NCI-H446 (cell line): ENCODE measurements around the gene KRT84.

Experiments
- DNase-seq, 2 experiments: peaks; one replicate each; lab custom pipeline; 2025; lab: John Stamatoyannopoulos, UW

Gene KRT84

DNA sequence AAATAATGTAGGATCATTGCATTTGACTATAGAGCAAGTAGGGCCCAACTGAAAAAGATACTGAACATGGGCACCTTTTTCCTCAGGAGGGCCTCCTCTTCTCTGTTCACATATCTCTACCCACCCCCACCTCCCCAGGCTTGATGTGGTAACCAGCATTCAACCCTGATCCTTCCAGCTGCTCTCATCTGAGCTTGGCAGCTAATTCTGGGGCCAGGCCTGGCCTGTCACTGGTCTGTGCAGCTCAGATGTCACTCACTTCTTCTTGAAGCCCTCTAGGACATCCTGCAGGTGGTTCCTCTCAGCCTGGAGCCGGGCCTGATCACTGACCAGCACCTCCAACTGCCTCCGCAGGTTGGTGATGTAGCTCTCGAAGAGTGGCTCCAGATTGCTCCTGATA, 2.1 kb downstream of the KRT84 start:
- no peak for DNase-seq

- no peak for DNase-seq
Observed at GRCh38 chr12:52382854-52383253, 2.6 kb downstream of the KRT84 start.

- DNase-seq, result no peak
Observed at GRCh38 chr12:52381206-52381605, 4.2 kb downstream of the KRT84 start.

GRCh38 chr12:52380271-52380694, 5.2 kb downstream of the KRT84 start:
- peak in 1 of 2 experiments; percentile 41 for DNase-seq

DNA sequence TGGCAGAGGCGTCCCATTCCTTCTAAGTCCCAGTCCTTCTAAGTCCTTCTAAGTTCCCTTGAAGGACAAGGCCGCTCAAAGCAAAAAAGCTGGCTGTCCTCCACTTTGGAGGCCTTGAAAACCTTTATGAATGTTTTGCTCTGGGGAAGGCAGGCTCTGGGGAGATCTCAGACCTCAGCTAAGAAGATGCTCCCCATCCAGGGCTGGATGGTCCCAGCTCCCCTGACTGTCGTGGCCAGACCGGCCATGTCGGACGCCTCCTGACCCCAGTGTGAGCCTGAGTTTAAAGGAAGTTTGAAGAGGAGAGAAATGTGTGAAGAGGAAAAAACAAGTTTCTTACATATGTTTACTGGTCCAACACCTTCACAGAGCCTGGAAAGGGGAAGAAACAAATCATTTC, 5.9 kb downstream of the KRT84 start:
- no peak for DNase-seq

DNA sequence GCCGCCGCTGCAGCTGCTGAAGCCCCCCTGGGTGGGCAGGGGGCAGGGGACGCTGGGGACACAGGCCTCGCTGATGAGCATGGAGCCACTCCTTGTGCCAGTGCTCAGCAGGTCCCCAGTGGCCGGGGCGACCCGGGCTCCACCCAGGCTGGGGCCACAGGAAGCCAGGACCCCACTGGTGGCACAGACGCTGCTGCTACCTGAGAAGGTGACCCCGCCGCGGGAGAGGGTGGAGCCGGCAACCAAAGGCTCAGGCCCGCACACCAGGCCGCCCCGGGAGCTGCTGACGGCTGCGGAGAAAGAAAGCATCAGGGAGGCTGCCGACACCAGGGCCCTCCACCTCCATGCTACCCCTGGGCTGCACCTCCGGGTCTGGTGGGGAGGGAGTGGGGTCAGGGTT, 7.4 kb downstream of the KRT84 start:
- DNase-seq, result no peak

- no peak for DNase-seq
Observed at GRCh38 chr12:52377266-52377665, 8.2 kb downstream of the KRT84 start.

DNA sequence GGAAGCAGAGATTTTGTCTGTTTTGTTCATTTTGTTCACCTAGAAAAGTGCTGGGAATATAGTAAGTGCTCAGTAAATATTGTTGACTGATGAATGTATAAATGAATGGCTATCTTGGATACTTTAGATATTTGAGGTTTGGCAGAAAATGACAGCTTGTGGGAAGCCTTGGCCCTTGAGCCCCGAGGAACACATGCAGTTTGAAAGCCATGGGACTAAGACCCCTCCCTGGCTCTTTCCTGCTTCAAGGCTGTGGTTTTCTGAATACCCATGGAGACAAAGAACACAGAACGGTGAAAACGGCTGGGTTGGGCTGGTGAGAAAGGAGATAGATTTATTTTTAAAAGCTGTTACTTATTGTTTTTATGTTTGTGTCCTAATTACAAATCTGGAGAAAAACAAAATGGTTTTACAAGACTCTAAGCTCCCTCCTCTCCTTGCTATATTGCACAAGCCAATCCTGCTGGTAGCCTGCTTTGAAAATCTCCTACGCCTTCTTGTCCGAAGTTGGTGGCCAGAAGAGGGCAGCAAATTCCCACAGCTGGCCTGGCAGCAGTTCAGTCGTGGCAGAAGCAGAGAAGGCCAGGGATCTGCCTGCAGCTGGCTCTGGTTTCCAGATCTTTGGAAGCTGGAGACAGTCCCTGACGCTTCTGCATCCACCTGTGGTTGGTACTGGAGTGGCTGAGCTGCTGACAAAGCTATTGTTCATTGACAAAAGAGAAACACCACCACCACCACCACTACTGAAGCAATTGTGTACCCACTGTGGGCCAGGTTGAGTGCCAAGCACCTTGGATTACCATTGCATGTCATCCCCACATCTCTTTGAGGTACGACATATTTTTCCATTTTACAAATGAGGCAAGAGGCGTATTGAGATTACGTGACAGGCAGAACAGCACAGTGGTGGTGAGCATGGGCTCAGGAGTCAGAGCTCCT, 13.0 kb downstream of the KRT84 start:
- peak; percentile 5 to 75 for DNase-seq

DNA sequence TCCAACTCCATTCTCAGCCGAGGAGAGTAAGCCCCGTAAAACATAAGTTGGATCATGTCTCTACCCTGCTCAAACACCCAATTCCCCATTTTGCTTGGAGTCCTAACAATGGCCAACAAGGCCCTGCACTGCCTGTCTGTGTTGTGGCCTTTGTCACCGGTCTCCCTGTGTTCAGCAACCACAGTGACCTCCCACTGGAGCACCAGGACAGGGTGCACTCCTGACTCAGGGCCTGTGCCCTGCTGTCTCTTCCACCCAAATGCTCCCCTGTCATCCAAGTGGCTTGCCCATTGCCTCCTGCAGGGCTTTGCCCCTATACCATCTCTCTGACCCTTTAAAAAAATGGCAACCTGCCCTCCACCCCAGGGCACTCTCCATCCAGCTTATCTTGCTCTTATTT, 13.7 kb downstream of the KRT84 start:
- DNase-seq, result no peak

DNA sequence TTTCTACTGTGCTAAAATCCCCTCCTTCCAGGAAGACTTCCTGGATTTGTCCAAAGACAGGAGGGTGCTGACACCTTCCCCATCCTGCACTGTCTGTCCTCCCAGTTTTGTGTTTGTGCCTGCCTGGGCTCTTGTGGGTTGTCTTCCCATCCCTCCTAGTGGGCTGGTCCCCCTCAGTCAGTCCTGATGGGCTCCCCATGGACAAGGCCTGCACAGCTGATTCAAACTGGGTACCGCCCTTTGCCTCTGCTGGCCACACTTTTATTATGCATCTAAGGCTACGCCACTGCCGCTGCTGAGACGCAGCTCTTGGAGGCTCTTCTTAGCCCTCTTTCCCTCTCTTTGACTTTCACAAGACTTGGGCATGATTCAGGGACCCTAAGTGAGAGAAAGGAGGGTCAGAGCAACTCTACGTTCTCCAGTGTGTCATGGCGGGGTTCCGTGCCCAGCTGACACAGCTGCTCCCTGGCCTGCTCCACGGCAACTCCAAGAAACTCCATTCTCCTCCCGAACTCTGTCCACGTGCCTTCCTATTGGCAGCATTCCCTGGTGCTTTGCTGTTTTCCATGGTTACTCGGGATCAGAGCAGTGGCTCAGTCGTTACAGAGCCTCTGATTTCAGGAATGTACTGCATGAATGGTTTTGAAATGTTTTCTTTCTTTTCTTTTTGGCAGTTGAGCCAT, 14.4 kb downstream of the KRT84 start:
- peak in 1 of 2 experiments; percentile 42 for DNase-seq

- no peak for DNase-seq
Observed at GRCh38 chr12:52369809-52370208, 15.6 kb downstream of the KRT84 start.

GRCh38 chr12:52369211-52369610, 16.2 kb downstream of the KRT84 start:
- DNase-seq, result no peak

- DNase-seq, result no peak
Observed at GRCh38 chr12:52368508-52368907, 16.9 kb downstream of the KRT84 start.

GRCh38 chr12:52367876-52368275, 17.6 kb downstream of the KRT84 start:
- DNase-seq, result no peak

DNA sequence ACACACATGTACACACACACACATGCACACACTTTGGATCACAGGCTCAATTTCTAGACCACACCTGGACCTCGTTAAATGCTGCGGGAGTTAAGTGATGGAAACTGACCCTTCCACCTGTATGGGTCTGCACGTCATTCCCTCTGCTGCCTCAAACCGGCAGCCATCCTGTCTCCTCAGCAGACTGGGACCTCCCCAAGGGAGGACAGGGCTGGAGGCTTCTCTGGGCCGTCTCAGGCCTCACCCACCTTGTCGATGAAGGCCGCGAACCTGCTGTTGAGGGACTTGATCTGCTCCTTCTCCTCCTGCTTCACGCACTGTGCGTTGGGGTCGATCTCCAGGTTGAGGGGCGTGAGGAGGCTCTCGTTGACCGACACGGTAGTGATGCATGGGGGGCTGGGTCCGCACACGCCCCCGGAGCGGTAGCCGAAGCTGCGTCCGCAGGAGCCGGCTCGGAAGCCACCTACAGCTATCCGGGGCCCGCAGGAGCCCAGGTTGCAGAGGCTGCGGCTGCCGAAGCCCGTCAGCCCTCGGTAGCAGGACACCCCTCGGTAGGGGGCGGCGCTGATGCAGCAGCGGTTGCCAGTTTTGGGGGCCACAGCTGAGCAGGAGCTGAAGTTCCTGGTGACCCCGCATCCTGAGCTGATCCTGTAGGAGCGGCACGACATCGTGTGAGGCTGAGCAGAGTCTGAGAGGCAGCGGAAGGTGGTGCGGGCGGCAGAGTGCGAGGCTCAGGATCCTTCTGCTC, 18.5 kb downstream of the KRT84 start, which contains the start of gene KRT85:
Gene KRT85 (minus strand): TSS at position 744 of the 748 bp plus-strand sequence. CDS start 76 bp downstream, at position 668.
- no peak for DNase-seq

- no peak for DNase-seq
Observed at GRCh38 chr12:52364901-52365489, 20.5 kb downstream of the KRT84 start.

GRCh38 chr12:52364061-52364460, 21.4 kb downstream of the KRT84 start:
- DNase-seq, result no peak

DNA sequence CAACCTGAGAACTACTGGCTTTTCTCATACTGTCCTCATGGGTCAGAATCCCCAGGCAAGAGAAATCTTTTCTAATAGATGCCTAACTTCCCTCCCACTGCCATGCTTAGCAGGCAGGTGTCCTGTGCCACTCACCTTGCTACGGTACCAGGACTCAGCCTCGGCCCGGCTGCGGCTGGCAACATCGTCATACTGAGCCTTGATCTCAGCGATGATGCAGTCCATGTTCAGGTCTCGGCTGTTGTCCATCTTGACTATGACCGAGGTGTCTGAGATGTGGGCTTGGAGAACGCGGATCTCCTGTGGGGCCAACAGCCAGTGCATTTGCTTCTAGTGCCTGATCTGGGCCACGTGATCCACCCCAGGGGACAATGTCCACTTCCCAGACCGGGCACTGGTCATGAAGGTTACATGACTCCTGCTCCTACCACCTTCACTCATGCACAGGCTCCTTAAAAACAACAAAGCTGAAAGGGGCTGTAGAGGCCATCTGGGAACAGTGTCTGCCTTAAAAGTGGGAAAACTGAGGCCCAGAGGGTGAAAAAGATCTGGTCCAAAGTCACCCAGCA, 22.3 kb downstream of the KRT84 start:
- DNase-seq, result no peak

GRCh38 chr12:52362118-52362726, 23.2 kb downstream of the KRT84 start:
- no peak for DNase-seq

- no peak for DNase-seq
Observed at GRCh38 chr12:52361553-52361952, 23.9 kb downstream of the KRT84 start.

DNA sequence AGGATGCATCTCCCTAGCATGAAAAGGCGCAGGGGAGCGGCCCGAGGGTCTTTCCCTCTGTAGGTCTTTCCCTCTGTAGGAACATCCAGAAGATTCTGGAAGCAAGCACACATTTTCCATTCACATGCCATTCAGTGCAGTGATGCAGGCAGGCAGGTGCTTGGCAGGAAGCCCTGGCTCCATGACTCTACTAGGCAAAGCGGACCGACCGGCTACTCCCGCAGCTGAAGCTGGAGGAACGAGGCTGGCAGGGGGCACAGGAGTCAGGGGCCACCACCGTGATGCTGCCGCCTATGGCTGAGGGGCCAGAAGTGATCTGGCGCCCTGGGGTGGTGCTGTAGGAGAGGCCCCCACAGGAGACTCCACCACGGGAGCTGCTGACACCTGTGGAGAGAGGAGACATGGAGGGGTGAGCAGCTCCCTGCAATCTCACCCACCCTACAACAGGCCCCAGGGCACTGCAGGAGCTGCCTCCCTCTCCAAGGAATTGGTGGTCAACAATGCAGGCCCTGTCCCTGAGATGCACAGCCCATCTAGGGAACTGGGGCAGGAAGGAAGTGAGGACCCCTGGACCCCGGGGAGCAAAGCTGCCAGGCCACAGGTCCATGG, 24.7 kb downstream of the KRT84 start:
- no peak for DNase-seq
